Neural cell (in vitro differentiated cells): ENCODE measurements around the gene NR2E1. TPM values are rescaled to one million over a fixed set of nuclear protein-coding genes. Genes with fewer than 3 reads are reported as not detected.

Source experiments
- H2AFZ ChIP-seq: fragments of 200-600, 300-800 bp; sonication (generic), shearing (Covaris generic); 2 replicates; pipeline ENCODE4 v1.6.0; 2014; ENCODE audit warnings: low read depth, mild to moderate bottlenecking, antibody characterized with exemption, low read length, moderate library complexity
- H3F3A ChIP-seq: fragments of 200-600 bp; shearing (Covaris generic); 2 replicates; pipeline ENCODE4 v1.6.1; 2016; ENCODE audit warnings: mild to moderate bottlenecking, moderate library complexity, mixed read lengths, antibody characterized with exemption, low read length; ENCODE audit not compliant: insufficient read depth, poor library complexity, severe bottlenecking
- H3K27ac ChIP-seq: fragments of 200-600, 300-800 bp; sonication (generic), shearing (Covaris generic); 2 replicates; pipeline ENCODE4 v1.5.1; 2014; ENCODE audit warnings: mild to moderate bottlenecking, low read length, moderate library complexity
- H3K27me3 ChIP-seq: fragments of 300-800, 200-600 bp; sonication (generic), shearing (Covaris generic); 2 replicates; pipeline ENCODE4 v1.6.0; 2014; ENCODE audit warnings: mild to moderate bottlenecking, low read depth, low read length, moderate library complexity; ENCODE audit not compliant: insufficient read depth
- H3K36me3 ChIP-seq: fragments of 300-800, 200-600 bp; sonication (generic), shearing (Covaris generic); 2 replicates; pipeline ENCODE4 v1.5.1; 2014; ENCODE audit warnings: mild to moderate bottlenecking, antibody characterized with exemption, low read length, moderate library complexity; ENCODE audit not compliant: insufficient read depth
- H3K4me2 ChIP-seq: fragments of 300-800, 200-600 bp; sonication (generic), shearing (Covaris generic); 2 replicates; pipeline ENCODE4 v1.6.0; 2014; ENCODE audit warnings: mild to moderate bottlenecking, low read length
- H3K4me3 ChIP-seq: fragments of 300-800, 200-600 bp; sonication (generic), shearing (Covaris generic); 2 replicates; pipeline ENCODE4 v1.5.1; 2014; ENCODE audit warnings: mild to moderate bottlenecking, low read length, moderate library complexity
- H3K79me2 ChIP-seq: fragments of 200-600 bp; shearing (Covaris generic); replicated peaks from 2 replicates; pipeline ENCODE4 v1.6.0; 2014; ENCODE audit warnings: mild to moderate bottlenecking, low read length, moderate library complexity; ENCODE audit not compliant: insufficient read depth
- H3K9ac ChIP-seq: fragments of 300-800, 200-600 bp; sonication (generic), shearing (Covaris generic); 2 replicates; pipeline ENCODE4 v1.6.1; 2016; ENCODE audit warnings: mild to moderate bottlenecking, low read length, mixed read lengths
- H3K9me2 ChIP-seq: fragments of 200-600 bp; shearing (Covaris generic); 2 replicates; pipeline ENCODE4 v1.6.1; 2016; ENCODE audit warnings: mild to moderate bottlenecking, low read length, mixed read lengths; ENCODE audit not compliant: insufficient read depth
- H3K9me3 ChIP-seq: fragments of 200-600, 300-800 bp; sonication (generic), shearing (Covaris generic); 2 replicates; pipeline ENCODE4 v1.6.1; 2016; ENCODE audit warnings: mild to moderate bottlenecking, mixed run types, low read length, moderate library complexity, mixed read lengths
- H4K20me1 ChIP-seq: fragments of 200-600 bp; shearing (Covaris generic); 2 replicates; pipeline ENCODE4 v1.6.1; 2016; ENCODE audit warnings: mild to moderate bottlenecking, mixed run types; ENCODE audit not compliant: insufficient read depth
- CTCF ChIP-seq: fragments of 450-650 bp; IDR thresholded peaks from 2 replicates; pipeline ENCODE4 v1.5.1; 2014; ENCODE audit warnings: antibody characterized with exemption, mild to moderate bottlenecking, moderate library complexity; ENCODE audit not compliant: poor library complexity, severe bottlenecking
- EP300 ChIP-seq: fragments of 450-650 bp; conservative IDR thresholded peaks from 2 replicates; pipeline ENCODE4 v1.6.1; 2014; ENCODE audit warnings: antibody characterized with exemption, mild to moderate bottlenecking, moderate library complexity; ENCODE audit not compliant: poor library complexity, severe bottlenecking
- EZH2 ChIP-seq: fragments of 200-600, 300-800 bp; shearing (Covaris generic), sonication (generic); IDR thresholded peaks from 2 replicates; pipeline ENCODE4 v1.6.1; 2014; ENCODE audit warnings: antibody characterized with exemption, low read length, borderline replicate concordance, mild to moderate bottlenecking; ENCODE audit not compliant: insufficient read depth, poor library complexity, severe bottlenecking
- MXI1 ChIP-seq: fragments of 450-650 bp; conservative IDR thresholded peaks from 2 replicates; pipeline ENCODE4 v1.6.1; 2014; ENCODE audit warnings: antibody characterized with exemption, mild to moderate bottlenecking; ENCODE audit not compliant: poor library complexity, severe bottlenecking
- POLR2AphosphoS5 ChIP-seq: IDR thresholded peaks from 2 replicates; pipeline ENCODE4 v1.6.1; 2012
- RAD21 ChIP-seq: fragments of 450-650 bp; conservative IDR thresholded peaks from 2 replicates; pipeline ENCODE4 v1.6.1; 2014; ENCODE audit warnings: antibody characterized with exemption, mild to moderate bottlenecking, moderate library complexity
- REST ChIP-seq: IDR thresholded peaks from 2 replicates; pipeline ENCODE4 v1.6.1; 2012; ENCODE audit warnings: borderline replicate concordance
- SMC3 ChIP-seq: fragments of 450-650 bp; conservative IDR thresholded peaks from 2 replicates; pipeline ENCODE4 v1.6.1; 2014; ENCODE audit warnings: antibody characterized with exemption, mild to moderate bottlenecking, moderate library complexity; ENCODE audit not compliant: poor library complexity
- TAF1 ChIP-seq: IDR thresholded peaks from 2 replicates; pipeline ENCODE4 v1.6.1; 2012; ENCODE audit warnings: low read depth
- polyA plus RNA-seq: library from polyadenylated mRNA; depleted of rRNA; stranded (reverse); fragments of >200 nt; gene quantifications from 2 replicates; pipeline ENCODE4 v1.2.3, GENCODE V29; 2014

NR2E1 gene
- polyA plus RNA-seq, 1 donor from 2014 or later: 1.3 TPM

- H3K9ac ChIP-seq: no peak overlapping the region
- peaks cover 83% of the 10 kb centered on the region for H3K27me3 ChIP-seq
- H3K4me3 ChIP-seq: peak overlapping the region; percentile 55
- no peaks in the 10 kb centered on the region for H3K9me2 ChIP-seq
- H3K27ac ChIP-seq: no peak overlapping the region
- H3K36me3 ChIP-seq: no peaks in the 10 kb centered on the region
- no peaks in the 10 kb centered on the region for H3K9me3 ChIP-seq
- H2AFZ ChIP-seq: no peak overlapping the region
- no peaks in the 10 kb centered on the region for H4K20me1 ChIP-seq
- H3K4me2 ChIP-seq: no peak overlapping the region
- H3K79me2 ChIP-seq: no peaks in the 10 kb centered on the region
- TF ChIP-seq MXI1 (peak; percentile 18), REST (no peak), TAF1 (no peak), RAD21 (no peak), EP300 (no peak), POLR2AphosphoS5 (no peak), EZH2 (peak; percentile 44), SMC3 (no peak), CTCF (no peak)
- H3F3A ChIP-seq: peaks cover 4% of the 10 kb centered on the region
These were observed 48.1 kb upstream of the NR2E1 start for GRCh38 chr6:108117427-108118358.

DNA sequence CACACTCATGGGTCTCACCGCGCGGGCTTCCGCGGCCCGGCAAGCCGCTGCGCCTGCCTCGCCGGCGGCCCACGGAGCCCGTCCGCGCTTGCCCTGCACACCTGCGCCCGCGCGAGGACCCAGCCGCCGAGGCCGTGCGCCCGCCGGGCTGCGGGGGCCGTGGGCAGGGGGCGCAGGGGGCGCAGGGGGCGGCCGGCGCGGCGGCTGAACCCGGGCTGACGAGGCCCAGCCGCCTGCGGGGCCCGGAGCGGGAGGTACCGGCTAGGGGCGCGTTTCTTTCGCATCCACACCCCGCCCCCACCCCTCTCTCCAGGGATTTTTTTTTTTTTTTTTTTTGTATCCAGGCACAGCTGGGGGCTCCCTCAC is 47.5 kb upstream of the NR2E1 start:
- Histone ChIP-seq H3K9me2 (no peaks in the 10 kb centered on the region), H3K79me2 (no peaks in the 10 kb centered on the region), H3K36me3 (no peaks in the 10 kb centered on the region), H3K4me3 (peak overlapping the region; percentile 60), H3F3A (peaks cover 4% of the 10 kb centered on the region), H3K27ac (no peak overlapping the region), H4K20me1 (no peaks in the 10 kb centered on the region), H2AFZ (no peak overlapping the region), H3K9me3 (no peaks in the 10 kb centered on the region), H3K27me3 (peaks cover 86% of the 10 kb centered on the region), H3K4me2 (peak overlapping the region; percentile 38), H3K9ac (no peak overlapping the region)
- no peak for TF ChIP-seq EZH2
